ENCODE results near the gene DYNLT2. TPM values are rescaled to one million over a fixed set of nuclear protein-coding genes. Genes with fewer than 3 reads are reported as not detected.
A peak's percentile ranks its signal among the peaks of the same experiment; 100 is the strongest.

Gene DYNLT2
- total RNA-seq, 2 experiments from 2014 or later = 2.0 TPM

DNA sequence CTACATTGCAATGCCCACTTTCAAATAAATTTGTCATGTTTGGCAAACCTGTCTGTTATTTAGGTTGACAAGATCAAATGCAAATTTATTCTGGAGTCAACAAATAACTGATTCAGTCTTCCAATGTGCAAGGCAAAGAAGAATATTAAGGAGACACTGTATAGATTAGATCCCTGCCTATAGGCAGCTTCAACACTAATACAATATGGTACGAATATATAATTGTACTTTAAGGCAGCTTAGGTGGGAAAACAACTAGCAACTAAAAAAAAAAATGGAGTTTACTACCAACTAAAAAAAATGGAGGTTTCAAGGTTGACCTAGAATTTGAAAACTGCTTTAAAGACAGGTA lies 25.3 kb downstream of the DYNLT2 start:
- H3K27ac Mint-ChIP-seq = peak overlapping the region; percentile 92
- no peaks in the 10 kb centered on the region for H3K9me3 Mint-ChIP-seq
- no peak for DNase-seq
- peaks cover 26% of the 10 kb centered on the region for H3K4me1 Mint-ChIP-seq
- H3K36me3 Mint-ChIP-seq = peaks cover 16% of the 10 kb centered on the region
- H3K27me3 Mint-ChIP-seq = no peaks in the 10 kb centered on the region
- H3K4me3 Mint-ChIP-seq = peak overlapping the region; percentile 83

- Mint-ChIP-seq H3K27ac (peak overlapping the region; percentile 92), H3K9me3 (no peaks in the 10 kb centered on the region), H3K4me3 (peak overlapping the region; percentile 83), H3K27me3 (no peaks in the 10 kb centered on the region), H3K4me1 (peaks cover 27% of the 10 kb centered on the region), H3K36me3 (peaks cover 17% of the 10 kb centered on the region)
- DNase-seq = peak; percentile 37
Observed at GRCh38 chr6:169725125-169726048, 26.0 kb downstream of the DYNLT2 start.

DNA sequence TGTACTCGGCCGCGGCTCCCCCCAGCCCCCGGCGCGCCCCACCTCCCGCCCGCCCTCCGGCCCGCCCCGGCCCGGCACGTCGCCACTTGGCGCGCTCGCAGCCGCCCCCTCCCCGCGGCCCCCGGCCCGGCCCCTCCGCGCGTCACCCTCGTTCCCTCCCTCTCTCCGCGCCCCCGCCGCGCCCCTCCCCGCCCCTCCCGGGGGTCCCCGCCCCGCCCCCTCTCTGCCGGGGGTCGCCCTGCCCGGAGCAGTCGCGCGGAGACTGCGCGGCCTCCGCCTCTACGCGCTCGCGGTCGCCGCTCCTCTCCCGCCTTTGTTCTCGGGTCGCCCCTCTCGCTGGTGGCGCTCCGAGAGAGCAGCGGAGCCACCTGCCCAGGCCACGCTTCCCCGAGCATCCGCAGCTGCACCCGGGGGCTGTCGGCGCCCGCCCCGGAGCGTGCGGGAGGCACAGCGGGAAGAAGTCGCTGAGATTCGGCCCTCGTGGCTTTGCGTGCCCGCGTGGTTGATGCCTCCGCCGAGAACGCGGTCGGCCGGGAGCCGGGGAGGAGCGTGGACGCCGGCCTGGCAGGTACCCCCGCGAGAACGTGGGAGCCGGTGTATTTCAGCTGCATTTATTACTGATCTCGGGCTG lies 26.8 kb downstream of the DYNLT2 start, which contains the start of gene PHF10:
Gene PHF10 (minus strand): TSS at position 7 of the 631 bp plus-strand sequence. CDS start 569 bp downstream, outside the sequence.
- peak within 1 kb of the TSS; percentile 97 for H3K27ac Mint-ChIP-seq
- no peaks in the 10 kb centered on the region for H3K9me3 Mint-ChIP-seq
- DNase-seq = peak; percentile 74
- peaks cover 19% of the 10 kb centered on the region for H3K36me3 Mint-ChIP-seq
- no peaks in the 10 kb centered on the region for H3K27me3 Mint-ChIP-seq
- peak within 1 kb of the TSS; percentile 100 for H3K4me3 Mint-ChIP-seq
- peaks cover 34% of the 10 kb centered on the region for H3K4me1 Mint-ChIP-seq

GRCh38 chr6:169723991-169724493 lies 27.3 kb downstream of the DYNLT2 start:
- peak overlapping the region; percentile 69 for H3K27ac Mint-ChIP-seq
- peaks cover 39% of the 10 kb centered on the region for H3K4me1 Mint-ChIP-seq

GRCh38 chr6:169723200-169723909 lies 28.0 kb downstream of the DYNLT2 start:
- H3K27me3 Mint-ChIP-seq = no peaks in the 10 kb centered on the region
- H3K4me3 Mint-ChIP-seq = peak overlapping the region; percentile 100
- peaks cover 25% of the 10 kb centered on the region for H3K36me3 Mint-ChIP-seq
- DNase-seq = peak; percentile 74
- peaks cover 41% of the 10 kb centered on the region for H3K4me1 Mint-ChIP-seq
- H3K9me3 Mint-ChIP-seq = no peaks in the 10 kb centered on the region
- H3K27ac Mint-ChIP-seq = peak overlapping the region; percentile 97

More at GRCh38 chr6:169723991-169724493, 27.3 kb downstream of the DYNLT2 start:
- peak; percentile 56 for DNase-seq
- Mint-ChIP-seq H3K36me3 (peaks cover 24% of the 10 kb centered on the region), H3K27me3 (no peaks in the 10 kb centered on the region), H3K9me3 (no peaks in the 10 kb centered on the region), H3K4me3 (peak overlapping the region; percentile 70)

GRCh38 chr6:169722362-169723199 lies 28.8 kb downstream of the DYNLT2 start:
- Mint-ChIP-seq H3K4me3 (peak overlapping the region; percentile 100), H3K4me1 (peaks cover 35% of the 10 kb centered on the region), H3K27me3 (no peaks in the 10 kb centered on the region), H3K9me3 (no peaks in the 10 kb centered on the region), H3K36me3 (peaks cover 26% of the 10 kb centered on the region), H3K27ac (peak overlapping the region; percentile 97)
- DNase-seq = peak; percentile 42

GRCh38 chr6:169720207-169720855 lies 31.0 kb downstream of the DYNLT2 start:
- H3K27ac Mint-ChIP-seq = peak overlapping the region; percentile 1
- no peaks in the 10 kb centered on the region for H3K27me3 Mint-ChIP-seq
- no peaks in the 10 kb centered on the region for H3K9me3 Mint-ChIP-seq
- peaks cover 27% of the 10 kb centered on the region for H3K36me3 Mint-ChIP-seq
- no peak overlapping the region for H3K4me3 Mint-ChIP-seq
- peaks cover 27% of the 10 kb centered on the region for H3K4me1 Mint-ChIP-seq
- no peak for DNase-seq

DNA sequence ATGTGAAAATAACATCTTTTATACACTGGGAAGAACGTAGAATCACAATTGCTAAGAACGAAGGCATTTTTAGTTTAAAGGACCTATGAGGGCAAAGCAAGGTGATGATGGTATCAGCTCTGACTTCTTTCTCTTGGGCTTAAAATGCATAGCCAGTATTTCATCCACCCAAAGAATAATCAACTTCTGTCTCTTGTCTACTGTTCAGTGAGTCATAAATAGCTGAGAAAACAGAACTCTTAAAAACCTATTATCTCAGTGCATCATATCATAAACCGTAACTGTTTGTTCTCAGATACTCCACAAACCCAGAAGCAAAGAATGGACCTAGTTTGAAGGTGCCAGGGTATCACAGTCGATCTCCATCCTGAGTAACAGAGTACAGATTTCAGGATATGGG lies 32.3 kb downstream of the DYNLT2 start:
- DNase-seq = no peak
- Mint-ChIP-seq H3K36me3 (peaks cover 33% of the 10 kb centered on the region), H3K4me1 (peaks cover 27% of the 10 kb centered on the region), H3K4me3 (no peak overlapping the region), H3K9me3 (no peaks in the 10 kb centered on the region), H3K27ac (peak overlapping the region; percentile 38), H3K27me3 (no peaks in the 10 kb centered on the region)

- H3K4me3 Mint-ChIP-seq = no peak overlapping the region
- peaks cover 16% of the 10 kb centered on the region for H3K4me1 Mint-ChIP-seq
- H3K36me3 Mint-ChIP-seq = peaks cover 29% of the 10 kb centered on the region
- H3K27me3 Mint-ChIP-seq = no peaks in the 10 kb centered on the region
- DNase-seq = no peak
- no peaks in the 10 kb centered on the region for H3K9me3 Mint-ChIP-seq
- H3K27ac Mint-ChIP-seq = no peak overlapping the region
Observed at GRCh38 chr6:169714595-169714994, 36.8 kb downstream of the DYNLT2 start.

- Mint-ChIP-seq H3K4me3 (no peak overlapping the region), H3K4me1 (peaks cover 16% of the 10 kb centered on the region), H3K36me3 (peaks cover 25% of the 10 kb centered on the region), H3K27me3 (no peaks in the 10 kb centered on the region), H3K27ac (no peak overlapping the region), H3K9me3 (no peaks in the 10 kb centered on the region)
- no peak for DNase-seq
Observed at GRCh38 chr6:169714178-169714577, 37.2 kb downstream of the DYNLT2 start.

GRCh38 chr6:169710009-169710408 lies 41.4 kb downstream of the DYNLT2 start:
- no peaks in the 10 kb centered on the region for H3K9me3 Mint-ChIP-seq
- H3K27ac Mint-ChIP-seq = peak overlapping the region; percentile 32
- peaks cover 22% of the 10 kb centered on the region for H3K36me3 Mint-ChIP-seq

GRCh38 chr6:169709293-169709692 lies 42.1 kb downstream of the DYNLT2 start:
- Mint-ChIP-seq H3K27ac (no peak overlapping the region), H3K4me1 (peaks cover 39% of the 10 kb centered on the region), H3K9me3 (no peaks in the 10 kb centered on the region), H3K27me3 (no peaks in the 10 kb centered on the region), H3K4me3 (no peak overlapping the region), H3K36me3 (peaks cover 21% of the 10 kb centered on the region)
- no peak for DNase-seq

More at GRCh38 chr6:169710009-169710408, 41.4 kb downstream of the DYNLT2 start:
- no peaks in the 10 kb centered on the region for H3K27me3 Mint-ChIP-seq
- H3K4me3 Mint-ChIP-seq = no peak overlapping the region
- no peak for DNase-seq
- peaks cover 34% of the 10 kb centered on the region for H3K4me1 Mint-ChIP-seq

GRCh38 chr6:169707772-169708171 lies 43.6 kb downstream of the DYNLT2 start:
- Mint-ChIP-seq H3K9me3 (no peaks in the 10 kb centered on the region), H3K27me3 (no peaks in the 10 kb centered on the region), H3K4me1 (peaks cover 50% of the 10 kb centered on the region), H3K27ac (no peak overlapping the region), H3K4me3 (no peak overlapping the region), H3K36me3 (peaks cover 26% of the 10 kb centered on the region)
- no peak for DNase-seq

Data from activated naive CD8-positive, alpha-beta T cell treated with anti-CD3 and anti-CD28 coated beads for 36 hours (primary cell).